Sigmoid colon (tissue), 7 donors: ENCODE measurements around the gene MUC5AC. TPM values are rescaled to one million over a fixed set of nuclear protein-coding genes. Genes with fewer than 3 reads are reported as not detected.
"Not testable (repeated sequence)": the region's sequence is repeated elsewhere in the genome, so short reads cannot be mapped to it uniquely, and the experiment has no call there.

Experiments used
- DNase-seq: peaks from one replicate; pipeline ENCODE4 v3.0.0-alpha.2; 2019
- H3K27ac ChIP-seq, 4 donors: fragments of 200-600 bp; sonication (generic); one replicate each; pipeline ENCODE4 v1.5.1; 2016 to 2019; ENCODE audit warnings: mild to moderate bottlenecking in 1 of 4
- H3K27me3 ChIP-seq, 3 donors: fragments of 200-600 bp; sonication (generic); one replicate each; pipeline ENCODE4 v1.5.1; 2019; ENCODE audit warnings: mild to moderate bottlenecking in 1 of 3
- H3K36me3 ChIP-seq, 4 donors: fragments of 200-600 bp; sonication (generic); one replicate each; pipeline ENCODE4 v1.5.1; 2016 to 2019
- H3K4me1 ChIP-seq, 4 donors: fragments of 200-600 bp; sonication (generic); one replicate each; pipeline ENCODE4 v1.5.1; 2017 to 2019
- H3K4me3 ChIP-seq, 4 donors: fragments of 200-600 bp; sonication (generic); one replicate each; pipeline ENCODE4 v1.5.1; 2017 to 2019; ENCODE audit warnings: mild to moderate bottlenecking in 2 of 4, moderate library complexity in 1 of 4
- H3K9me3 ChIP-seq, 4 donors: fragments of 200-600 bp in 3 of 4; sonication (generic) in 3 of 4; one replicate each; pipeline versions ENCODE4 v1.5.1 to v1.6.1; 2013 to 2019
- CTCF ChIP-seq, 4 experiments: fragments of 450-650 bp in 3 of 4; fragments of 200-600 bp in 1 of 4; IDR thresholded peaks; one replicate each; pipeline ENCODE4 v1.5.1; 2016 to 2019; ENCODE audit warnings: antibody characterized with exemption in 4 of 4, mild to moderate bottlenecking in 3 of 4, moderate library complexity in 2 of 4
- EP300 ChIP-seq, 4 donors: sonication (generic); formaldehyde crosslinking; IDR thresholded peaks; one replicate each; pipeline ENCODE4 v1.6.1; 2017; ENCODE audit warnings: antibody characterized with exemption in 4 of 4
- POLR2A ChIP-seq, 2 donors: fragments of 450-650 bp; IDR thresholded peaks; one replicate each; pipeline ENCODE4 v1.6.1; 2016; ENCODE audit warnings: antibody characterized with exemption in 2 of 2, mild to moderate bottlenecking in 2 of 2, moderate library complexity in 2 of 2
- POLR2AphosphoS5 ChIP-seq, 4 donors: sonication (generic); formaldehyde crosslinking; IDR thresholded peaks; one replicate each; pipeline ENCODE4 v1.6.1; 2017; ENCODE audit warnings: antibody characterized with exemption in 4 of 4
- WGBS, 2 donors: extraction: QIAGEN DNeasy Blood & Tissue Kit; methylation state at CpG; one replicate each; pipeline ENCODE4 v1.1.7; 2013; 5-methylcytosine and 5-hydroxymethylcytosine counted together
- intact Hi-C: fragments of 100-400 bp; cut with DNase I; formaldehyde crosslinking; loops from one replicate; pipeline ENCODE4 v1.15.1; 2023
- polyA plus RNA-seq, 3 donors: library from polyadenylated mRNA; stranded (reverse); fragments of 200-250 nt; gene quantifications; one replicate each; pipeline ENCODE4 v1.2.3, GENCODE V29; 2013
- total RNA-seq, 4 donors: library from RNA; depleted of rRNA; stranded (reverse); fragments of >200 nt; gene quantifications; one replicate each; pipeline ENCODE4 v1.1.0, GENCODE V29; 2016
- donor health status: healthy with polysubstance abuse.
- donor health status: Bipolar disorder and iron deficiency.
- donor health status: healthy.

The MUC5AC gene
- total and polyA plus RNA-seq, 7 donors: under 0.01 to 0.09 (median under 0.01) TPM; not detected in 4

- TF ChIP-seq CTCF (IDR thresholded peaks at IDR 0.05): no peak
- TF ChIP-seq POLR2A (IDR thresholded peaks at IDR 0.05): no peak
- no peak for TF ChIP-seq EP300 (IDR thresholded peaks at IDR 0.05)
- no peak for TF ChIP-seq POLR2AphosphoS5 (IDR thresholded peaks at IDR 0.05)
- Histone ChIP-seq H3K4me1 (no peaks in the 10 kb centered on the region), H3K27me3 (no peaks in the 10 kb centered on the region), H3K27ac (no peak overlapping the region), H3K9me3 (no peaks in the 10 kb centered on the region), H3K36me3 (no peaks in the 10 kb centered on the region), H3K4me3 (no peak overlapping the region)
- WGBS, 2 donors: 85 to 93% methylated on average over 4 of the region's 4 CpGs
- intact Hi-C loops: no loop called here
- DNase-seq: no peak
Measured at GRCh38 chr11:1172729-1173117, 15.0 kb downstream of the MUC5AC start.

GRCh38 chr11:1173396-1173795 lies 15.6 kb downstream of the MUC5AC start:
- H3K4me1 ChIP-seq, H3K27ac ChIP-seq, H3K4me3 ChIP-seq, DNase-seq, H3K27me3 ChIP-seq, intact Hi-C loops, H3K9me3 ChIP-seq, H3K36me3 ChIP-seq: not testable (repeated sequence)
- WGBS, 2 donors: 91 to 97% methylated on average over 2 to 3 of the region's 3 CpGs

DNA sequence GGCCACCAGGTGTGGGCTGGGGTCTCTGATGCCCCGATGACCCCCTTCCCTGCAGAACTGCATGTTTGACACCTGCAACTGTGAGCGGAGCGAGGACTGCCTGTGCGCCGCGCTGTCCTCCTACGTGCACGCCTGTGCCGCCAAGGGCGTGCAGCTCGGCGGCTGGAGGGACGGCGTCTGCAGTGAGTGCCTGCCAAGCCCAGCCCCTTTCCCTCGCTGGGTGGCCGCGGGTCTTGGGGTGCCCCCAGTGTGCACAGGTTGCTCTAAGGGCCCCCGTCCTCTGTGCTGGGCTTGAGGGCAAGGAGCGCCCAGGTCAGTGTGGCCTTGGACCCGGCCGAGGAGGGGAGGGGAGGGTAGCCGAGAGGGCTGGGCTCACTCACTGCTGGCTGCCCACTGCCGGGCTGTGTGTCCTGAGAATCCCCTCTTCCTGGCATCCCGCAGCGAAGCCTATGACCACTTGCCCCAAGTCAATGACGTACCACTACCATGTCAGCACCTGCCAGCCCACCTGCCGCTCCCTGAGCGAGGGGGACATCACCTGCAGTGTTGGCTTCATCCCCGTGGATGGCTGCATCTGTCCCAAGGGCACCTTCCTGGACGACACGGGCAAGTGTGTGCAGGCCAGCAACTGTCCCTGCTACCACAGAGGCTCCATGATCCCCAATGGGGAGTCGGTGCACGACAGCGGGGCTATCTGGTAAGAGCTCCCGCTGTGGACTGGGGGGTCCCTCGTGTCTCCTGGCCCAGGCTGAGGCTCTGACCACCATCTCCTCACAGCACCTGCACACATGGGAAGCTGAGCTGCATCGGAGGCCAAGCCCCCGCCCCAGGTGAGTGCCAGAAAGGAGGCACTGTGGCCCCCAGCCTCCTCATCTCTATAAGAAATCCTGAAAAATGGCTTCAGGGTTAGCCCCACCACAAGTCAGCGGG lies 17.0 kb downstream of the MUC5AC start:
- DNase-seq: no peak
- Histone ChIP-seq H3K4me1 (no peaks in the 10 kb centered on the region), H3K27ac (no peak overlapping the region), H3K27me3 (no peaks in the 10 kb centered on the region), H3K4me3 (no peak overlapping the region), H3K9me3 (no peaks in the 10 kb centered on the region), H3K36me3 (no peaks in the 10 kb centered on the region)
- 91 to 92% methylated on average over 39 of the region's 39 CpGs for WGBS, 2 donors
- intact Hi-C loops: no loop called here
- no peak for TF ChIP-seq POLR2AphosphoS5 (IDR thresholded peaks at IDR 0.05)

GRCh38 chr11:1175461-1176223 lies 17.9 kb downstream of the MUC5AC start:
- DNase-seq: no peak
- WGBS, 2 donors: 69 to 72% methylated on average over 22 of the region's 22 CpGs
- H3K9me3 ChIP-seq: no peaks in the 10 kb centered on the region
- H3K27ac ChIP-seq: no peak overlapping the region
- H3K4me1 ChIP-seq: no peaks in the 10 kb centered on the region
- no peaks in the 10 kb centered on the region for H3K27me3 ChIP-seq
- intact Hi-C loops: no loop called here
- no peak for TF ChIP-seq CTCF (IDR thresholded peaks at IDR 0.05)
- no peak for TF ChIP-seq EP300 (IDR thresholded peaks at IDR 0.05)
- no peak for TF ChIP-seq POLR2A (IDR thresholded peaks at IDR 0.05)
- TF ChIP-seq POLR2AphosphoS5 (IDR thresholded peaks at IDR 0.05): no peak
- H3K36me3 ChIP-seq: no peaks in the 10 kb centered on the region
- no peak overlapping the region for H3K4me3 ChIP-seq

GRCh38 chr11:1176224-1177019 lies 18.7 kb downstream of the MUC5AC start:
- Histone ChIP-seq H3K9me3 (no peaks in the 10 kb centered on the region), H3K27me3 (no peaks in the 10 kb centered on the region), H3K27ac (no peak overlapping the region), H3K4me1 (no peaks in the 10 kb centered on the region), H3K4me3 (no peak overlapping the region), H3K36me3 (no peaks in the 10 kb centered on the region)
- intact Hi-C loops: no loop called here
- no peak for DNase-seq
- TF ChIP-seq POLR2AphosphoS5 (IDR thresholded peaks at IDR 0.05) (no peak), CTCF (IDR thresholded peaks at IDR 0.05) (no peak), POLR2A (IDR thresholded peaks at IDR 0.05) (no peak), EP300 (IDR thresholded peaks at IDR 0.05) (no peak)
- WGBS, 2 donors: 79 to 94% methylated on average over 32 of the region's 32 CpGs
